ENCODE measurements around the gene FPR2. TPM values are rescaled to one million over a fixed set of nuclear protein-coding genes. Genes with fewer than 3 reads are reported as not detected.

The FPR2 gene
- total and polyA plus RNA-seq, 2 experiments from 2014 or later: not detected

GRCh38 chr19:51799034-51799773 is 38.2 kb downstream of the FPR2 start:
- H3K4me1 ChIP-seq (ENCODE audit: insufficient read depth): no peaks in the 10 kb centered on the region
- Mint-ChIP-seq H3K27me3 (ENCODE audit: insufficient read depth, low read depth, poor library complexity) (peaks cover 9% of the 10 kb centered on the region), H3K4me1 (no peaks in the 10 kb centered on the region), H3K27ac (no peak overlapping the region), H3K4me3 (no peak overlapping the region), H3K9me3 (peaks cover 73% of the 10 kb centered on the region), H3K36me3 (ENCODE audit: low read depth) (peaks cover 15% of the 10 kb centered on the region; the same call in 2 of the 3 replicates)
- no peak overlapping the region for H3K4me2 ChIP-seq
- no peaks in the 10 kb centered on the region for H3K79me2 ChIP-seq (replicated peaks; ENCODE audit: insufficient read depth)
- H3K27me3 ChIP-seq (ENCODE audit: insufficient read depth): no peaks in the 10 kb centered on the region
- H3K4me3 ChIP-seq: no peak overlapping the region
- H3K27ac ChIP-seq (ENCODE audit: low read depth): no peak overlapping the region
- no peaks in the 10 kb centered on the region for H3F3A ChIP-seq (replicated peaks; ENCODE audit: low read depth)
- DNase-seq (ENCODE audit: low spot score): no peak
- no peak overlapping the region for H2AFZ ChIP-seq
- H3K36me3 ChIP-seq (ENCODE audit: insufficient read depth): no peaks in the 10 kb centered on the region
- TF ChIP-seq EZH2phosphoT487 (IDR thresholded peaks at IDR 0.05; ENCODE audit: unreplicated experiment) (no peak), CREB1 (CRISPR knock-in tag; IDR thresholded peaks at IDR 0.05; ENCODE audit: low read depth) (no peak), EZH2 (IDR thresholded peaks at IDR 0.05; ENCODE audit: low read depth, unreplicated experiment) (no peak), STAT1 (IDR thresholded peaks at IDR 0.05; ENCODE audit: unreplicated experiment) (no peak), POLR2AphosphoS5 (IDR thresholded peaks at IDR 0.05; ENCODE audit: low read depth) (no peak), CTCF (conservative IDR thresholded peaks at IDR 0.05; ENCODE audit: low read depth in 2 of 2) (no peak), JUNB (IDR thresholded peaks at IDR 0.05; ENCODE audit: unreplicated experiment) (no peak), ZNF114 (CRISPR knock-in tag; IDR thresholded peaks at IDR 0.05) (no peak), ETS1 (IDR thresholded peaks at IDR 0.05) (no peak), NANOG (IDR thresholded peaks at IDR 0.05; ENCODE audit: borderline replicate concordance) (no peak), ZNF331 (CRISPR knock-in tag; IDR thresholded peaks at IDR 0.05; ENCODE audit: low read depth) (no peak)
- TF ChIP-seq, protein P1, sequence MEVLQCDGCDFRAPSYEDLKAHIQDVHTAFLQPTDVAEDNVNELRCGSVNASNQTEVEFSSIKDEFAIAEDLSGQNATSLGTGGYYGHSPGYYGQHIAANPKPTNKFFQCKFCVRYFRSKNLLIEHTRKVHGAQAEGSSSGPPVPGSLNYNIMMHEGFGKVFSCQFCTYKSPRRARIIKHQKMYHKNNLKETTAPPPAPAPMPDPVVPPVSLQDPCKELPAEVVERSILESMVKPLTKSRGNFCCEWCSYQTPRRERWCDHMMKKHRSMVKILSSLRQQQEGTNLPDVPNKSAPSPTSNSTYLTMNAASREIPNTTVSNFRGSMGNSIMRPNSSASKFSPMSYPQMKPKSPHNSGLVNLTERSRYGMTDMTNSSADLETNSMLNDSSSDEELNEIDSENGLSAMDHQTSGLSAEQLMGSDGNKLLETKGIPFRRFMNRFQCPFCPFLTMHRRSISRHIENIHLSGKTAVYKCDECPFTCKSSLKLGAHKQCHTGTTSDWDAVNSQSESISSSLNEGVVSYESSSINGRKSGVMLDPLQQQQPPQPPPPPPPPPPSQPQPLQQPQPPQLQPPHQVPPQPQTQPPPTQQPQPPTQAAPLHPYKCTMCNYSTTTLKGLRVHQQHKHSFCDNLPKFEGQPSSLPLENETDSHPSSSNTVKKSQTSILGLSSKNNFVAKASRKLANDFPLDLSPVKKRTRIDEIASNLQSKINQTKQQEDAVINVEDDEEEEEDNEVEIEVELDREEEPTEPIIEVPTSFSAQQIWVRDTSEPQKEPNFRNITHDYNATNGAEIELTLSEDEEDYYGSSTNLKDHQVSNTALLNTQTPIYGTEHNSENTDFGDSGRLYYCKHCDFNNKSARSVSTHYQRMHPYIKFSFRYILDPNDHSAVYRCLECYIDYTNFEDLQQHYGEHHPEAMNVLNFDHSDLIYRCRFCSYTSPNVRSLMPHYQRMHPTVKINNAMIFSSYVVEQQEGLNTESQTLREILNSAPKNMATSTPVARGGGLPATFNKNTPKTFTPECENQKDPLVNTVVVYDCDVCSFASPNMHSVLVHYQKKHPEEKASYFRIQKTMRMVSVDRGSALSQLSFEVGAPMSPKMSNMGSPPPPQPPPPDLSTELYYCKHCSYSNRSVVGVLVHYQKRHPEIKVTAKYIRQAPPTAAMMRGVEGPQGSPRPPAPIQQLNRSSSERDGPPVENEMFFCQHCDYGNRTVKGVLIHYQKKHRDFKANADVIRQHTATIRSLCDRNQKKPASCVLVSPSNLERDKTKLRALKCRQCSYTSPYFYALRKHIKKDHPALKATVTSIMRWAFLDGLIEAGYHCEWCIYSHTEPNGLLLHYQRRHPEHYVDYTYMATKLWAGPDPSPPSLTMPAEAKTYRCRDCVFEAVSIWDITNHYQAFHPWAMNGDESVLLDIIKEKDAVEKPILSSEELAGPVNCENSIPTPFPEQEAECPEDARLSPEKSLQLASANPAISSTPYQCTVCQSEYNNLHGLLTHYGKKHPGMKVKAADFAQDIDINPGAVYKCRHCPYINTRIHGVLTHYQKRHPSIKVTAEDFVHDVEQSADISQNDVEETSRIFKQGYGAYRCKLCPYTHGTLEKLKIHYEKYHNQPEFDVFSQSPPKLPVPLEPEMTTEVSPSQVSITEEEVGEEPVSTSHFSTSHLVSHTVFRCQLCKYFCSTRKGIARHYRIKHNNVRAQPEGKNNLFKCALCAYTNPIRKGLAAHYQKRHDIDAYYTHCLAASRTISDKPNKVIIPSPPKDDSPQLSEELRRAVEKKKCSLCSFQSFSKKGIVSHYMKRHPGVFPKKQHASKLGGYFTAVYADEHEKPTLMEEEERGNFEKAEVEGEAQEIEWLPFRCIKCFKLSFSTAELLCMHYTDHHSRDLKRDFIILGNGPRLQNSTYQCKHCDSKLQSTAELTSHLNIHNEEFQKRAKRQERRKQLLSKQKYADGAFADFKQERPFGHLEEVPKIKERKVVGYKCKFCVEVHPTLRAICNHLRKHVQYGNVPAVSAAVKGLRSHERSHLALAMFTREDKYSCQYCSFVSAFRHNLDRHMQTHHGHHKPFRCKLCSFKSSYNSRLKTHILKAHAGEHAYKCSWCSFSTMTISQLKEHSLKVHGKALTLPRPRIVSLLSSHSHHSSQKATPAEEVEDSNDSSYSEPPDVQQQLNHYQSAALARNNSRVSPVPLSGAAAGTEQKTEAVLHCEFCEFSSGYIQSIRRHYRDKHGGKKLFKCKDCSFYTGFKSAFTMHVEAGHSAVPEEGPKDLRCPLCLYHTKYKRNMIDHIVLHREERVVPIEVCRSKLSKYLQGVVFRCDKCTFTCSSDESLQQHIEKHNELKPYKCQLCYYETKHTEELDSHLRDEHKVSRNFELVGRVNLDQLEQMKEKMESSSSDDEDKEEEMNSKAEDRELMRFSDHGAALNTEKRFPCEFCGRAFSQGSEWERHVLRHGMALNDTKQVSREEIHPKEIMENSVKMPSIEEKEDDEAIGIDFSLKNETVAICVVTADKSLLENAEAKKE (CRISPR knock-in tag; IDR thresholded peaks at IDR 0.05): no peak
- TF ChIP-seq, protein P2, sequence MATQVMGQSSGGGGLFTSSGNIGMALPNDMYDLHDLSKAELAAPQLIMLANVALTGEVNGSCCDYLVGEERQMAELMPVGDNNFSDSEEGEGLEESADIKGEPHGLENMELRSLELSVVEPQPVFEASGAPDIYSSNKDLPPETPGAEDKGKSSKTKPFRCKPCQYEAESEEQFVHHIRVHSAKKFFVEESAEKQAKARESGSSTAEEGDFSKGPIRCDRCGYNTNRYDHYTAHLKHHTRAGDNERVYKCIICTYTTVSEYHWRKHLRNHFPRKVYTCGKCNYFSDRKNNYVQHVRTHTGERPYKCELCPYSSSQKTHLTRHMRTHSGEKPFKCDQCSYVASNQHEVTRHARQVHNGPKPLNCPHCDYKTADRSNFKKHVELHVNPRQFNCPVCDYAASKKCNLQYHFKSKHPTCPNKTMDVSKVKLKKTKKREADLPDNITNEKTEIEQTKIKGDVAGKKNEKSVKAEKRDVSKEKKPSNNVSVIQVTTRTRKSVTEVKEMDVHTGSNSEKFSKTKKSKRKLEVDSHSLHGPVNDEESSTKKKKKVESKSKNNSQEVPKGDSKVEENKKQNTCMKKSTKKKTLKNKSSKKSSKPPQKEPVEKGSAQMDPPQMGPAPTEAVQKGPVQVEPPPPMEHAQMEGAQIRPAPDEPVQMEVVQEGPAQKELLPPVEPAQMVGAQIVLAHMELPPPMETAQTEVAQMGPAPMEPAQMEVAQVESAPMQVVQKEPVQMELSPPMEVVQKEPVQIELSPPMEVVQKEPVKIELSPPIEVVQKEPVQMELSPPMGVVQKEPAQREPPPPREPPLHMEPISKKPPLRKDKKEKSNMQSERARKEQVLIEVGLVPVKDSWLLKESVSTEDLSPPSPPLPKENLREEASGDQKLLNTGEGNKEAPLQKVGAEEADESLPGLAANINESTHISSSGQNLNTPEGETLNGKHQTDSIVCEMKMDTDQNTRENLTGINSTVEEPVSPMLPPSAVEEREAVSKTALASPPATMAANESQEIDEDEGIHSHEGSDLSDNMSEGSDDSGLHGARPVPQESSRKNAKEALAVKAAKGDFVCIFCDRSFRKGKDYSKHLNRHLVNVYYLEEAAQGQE (IDR thresholded peaks at IDR 0.05; ENCODE audit: unreplicated experiment): no peak
- no peak for ATAC-seq
- H4K20me1 ChIP-seq (replicated peaks; ENCODE audit: insufficient read depth): no peaks in the 10 kb centered on the region
- peaks cover 5% of the 10 kb centered on the region; the same call in 1 of the 2 replicates for H3K9me2 ChIP-seq (ENCODE audit: insufficient read depth)
